Endothelial cell of umbilical vein (primary cell): ENCODE data around the gene CENATAC. TPM values are rescaled to one million over a fixed set of nuclear protein-coding genes. Genes with fewer than 3 reads are reported as not detected.

Experiments
- BruUV-seq: library from RNA; stranded (reverse); fragments of 400-500 nt; replicated peaks from 2 replicates; lab custom pipeline; 2021; lab: Mats Ljungman, UMichigan
- CTCF ChIA-PET: fragments of 300-600, 350-600 bp; sonication (Branson Sonifier 250); formaldehyde crosslinking; loops from one replicate; lab custom pipeline; 2021; ENCODE audit warnings: antibody characterized with exemption, inconsistent platforms; lab: Charles Lee
- POLR2A ChIA-PET: fragments of 300-600, 350-600 bp; sonication (Branson Sonifier 250); formaldehyde crosslinking; loops from one replicate; lab custom pipeline; 2021; ENCODE audit warnings: antibody characterized with exemption, inconsistent platforms; lab: Charles Lee
- DNase-seq: peaks from one replicate; pipeline ENCODE4 v3.0.0-alpha.2; 2011; ENCODE audit warnings: low read depth, low spot score
- FAIRE-seq: peaks from 2 replicates; lab custom pipeline; 2011; peaks lifted over from hg19 to GRCh38; lab: Jason Lieb, UNC
- H2AFZ ChIP-seq: 2 replicates; pipeline ENCODE4 v1.6.0; 2012; ENCODE audit warnings: low read depth, low read length, control low read depth, inconsistent platforms
- H3K27ac ChIP-seq: 2 replicates; pipeline ENCODE4 v1.5.1; 2011; ENCODE audit warnings: low read depth, mild to moderate bottlenecking, control low read depth, low read length, moderate library complexity; ENCODE audit not compliant: insufficient read depth
- H3K27me3 ChIP-seq, 2 experiments: 2 replicates each; pipeline versions ENCODE4 v1.6.0 to v1.6.1; 2011; ENCODE audit warnings: low read length in 2 of 2, mixed read lengths in 1 of 2; ENCODE audit not compliant: control insufficient read depth in 2 of 2, insufficient read depth in 2 of 2
- H3K36me3 ChIP-seq, 2 experiments: 2 replicates in 1 of 2; 3 replicates in 1 of 2; pipeline ENCODE4 v1.5.1; 2011; ENCODE audit warnings: low read length in 2 of 2, mild to moderate bottlenecking in 1 of 2, moderate library complexity in 1 of 2; ENCODE audit not compliant: control insufficient read depth in 2 of 2, insufficient read depth in 2 of 2; ENCODE audit errors: extremely low read depth in 1 of 2
- H3K4me1 ChIP-seq: 3 replicates; pipeline ENCODE4 v1.5.1; 2011; ENCODE audit warnings: mild to moderate bottlenecking, low read length; ENCODE audit not compliant: control insufficient read depth, insufficient read depth; ENCODE audit errors: extremely low read depth
- H3K4me2 ChIP-seq: 2 replicates; pipeline ENCODE4 v1.6.1; 2011; ENCODE audit warnings: low read length, control low read depth, mixed read lengths; ENCODE audit not compliant: insufficient read depth
- H3K4me3 ChIP-seq, 3 experiments: fragments of 200-600 bp in 1 of 3; sonication (generic), shearing (Covaris generic) in 1 of 3; replicated peaks in 1 of 3; 2 replicates each; pipeline ENCODE4 v1.5.1; 2011 to 2016; ENCODE audit warnings: control low read depth in 3 of 3, low read length in 3 of 3, mild to moderate bottlenecking in 2 of 3, inconsistent platforms in 1 of 3, low read depth in 1 of 3, moderate library complexity in 1 of 3; ENCODE audit not compliant: insufficient read depth in 1 of 3
- H3K79me2 ChIP-seq: 2 replicates; pipeline ENCODE4 v1.6.0; 2012; ENCODE audit warnings: low read length, inconsistent platforms; ENCODE audit not compliant: control insufficient read depth, insufficient read depth
- H3K9ac ChIP-seq: replicated peaks from 2 replicates; pipeline ENCODE3; 2011; ENCODE audit warnings: low read length, control low read depth; ENCODE audit not compliant: insufficient read depth; ENCODE audit errors: extremely low read depth
- H3K9me1 ChIP-seq: replicated peaks from 3 replicates; pipeline ENCODE4 v1.6.0; 2011; ENCODE audit warnings: mild to moderate bottlenecking, low read length; ENCODE audit not compliant: control insufficient read depth, insufficient read depth; ENCODE audit errors: extremely low read depth
- H3K9me3 ChIP-seq: replicated peaks from 2 replicates; pipeline ENCODE4 v1.5.1; 2012; ENCODE audit warnings: low read length, inconsistent platforms; ENCODE audit not compliant: control insufficient read depth, insufficient read depth
- H4K20me1 ChIP-seq: replicated peaks from 2 replicates; pipeline ENCODE3; 2011; ENCODE audit warnings: mild to moderate bottlenecking, low read length; ENCODE audit not compliant: control insufficient read depth, insufficient read depth; ENCODE audit errors: extremely low read depth
- EZH2 ChIP-seq: IDR thresholded peaks from 2 replicates; pipeline ENCODE4 v1.6.1; 2012; ENCODE audit warnings: borderline replicate concordance, low read depth, mild to moderate bottlenecking, moderate library complexity, low read length, inconsistent platforms; ENCODE audit not compliant: severe bottlenecking
- FOS ChIP-seq: IDR thresholded peaks from 2 replicates; pipeline ENCODE4 v1.6.1; 2011; ENCODE audit warnings: mild to moderate bottlenecking, low read length, moderate library complexity, borderline replicate concordance; ENCODE audit not compliant: insufficient read depth
- GATA2 ChIP-seq: IDR thresholded peaks from 2 replicates; pipeline ENCODE4 v1.7.0; 2011; ENCODE audit warnings: low read depth, mild to moderate bottlenecking, moderate library complexity, mixed read lengths, low read length; ENCODE audit not compliant: insufficient read length, insufficient read depth
- JUN ChIP-seq: IDR thresholded peaks from 2 replicates; pipeline ENCODE4 v1.6.1; 2011; ENCODE audit warnings: borderline replicate concordance, low read depth; ENCODE audit not compliant: insufficient read length, insufficient read depth
- MYC ChIP-seq: IDR thresholded peaks from one replicate; pipeline ENCODE4 v1.6.1; 2011; ENCODE audit warnings: mild to moderate bottlenecking, low read depth, low read length
- POLR2A ChIP-seq: IDR thresholded peaks from 2 replicates; pipeline ENCODE4 v1.6.1; 2012; ENCODE audit warnings: low read depth, mild to moderate bottlenecking, control low read depth, low read length
- POLR2AphosphoS5 ChIP-seq: IDR thresholded peaks from 2 replicates; pipeline ENCODE4 v1.6.1; 2012; ENCODE audit warnings: low read depth, mild to moderate bottlenecking, control low read depth, low read length, moderate library complexity; ENCODE audit not compliant: insufficient read depth
- dilution Hi-C: fragments of 300-500 bp; cut with MboI; formaldehyde crosslinking; loops from one replicate; pipeline ENCODE4 v1.15.0; 2019; ENCODE audit warnings: low sequenced_read_pairs; ENCODE audit not compliant: extremely low pct_ligation_motif_present
- intact Hi-C: fragments of 100-400 bp; cut with micrococcal nuclease; formaldehyde crosslinking; loops from one replicate; pipeline ENCODE4 v1.10.0; 2022
- polyA plus RNA-seq, 4 experiments: library from polyadenylated mRNA; depleted of rRNA in 3 of 4; stranded (reverse) in 3 of 4; unstranded in 1 of 4; fragments of >200 nt; gene quantifications; 2 replicates each; pipeline versions ENCODE4 v1.2.1 to v1.2.3, GENCODE V29; 2011 to 2012; ENCODE audit warnings: missing spikeins in 1 of 4
- total RNA-seq: library from RNA; stranded (reverse); gene quantifications from 2 replicates; pipeline ENCODE4 v1.2.3, GENCODE V29; 2021
- TF ChIP-seq, protein P1 (sequence below), 2 donors: IDR thresholded peaks; 1 replicate in 1 of 2; 2 replicates in 1 of 2; pipeline ENCODE4 v1.5.1; 2011; ENCODE audit warnings: low read length in 2 of 2, mild to moderate bottlenecking in 2 of 2, moderate library complexity in 2 of 2, control low read depth in 1 of 2, inconsistent platforms in 1 of 2, low read depth in 1 of 2; ENCODE audit not compliant: insufficient read depth in 1 of 2; ENCODE audit errors: extremely low read depth in 1 of 2
- TF ChIP-seq, protein P2 (sequence below): IDR thresholded peaks from 2 replicates; pipeline ENCODE4 v1.6.1; 2011; ENCODE audit not compliant: insufficient read depth, insufficient read length

The CENATAC gene
- total and polyA plus RNA-seq, 2 donors (not counting 3 experiments of a cell fraction or from before 2014, with no cell fraction given), result 14.2 to 41.8 TPM

DNA sequence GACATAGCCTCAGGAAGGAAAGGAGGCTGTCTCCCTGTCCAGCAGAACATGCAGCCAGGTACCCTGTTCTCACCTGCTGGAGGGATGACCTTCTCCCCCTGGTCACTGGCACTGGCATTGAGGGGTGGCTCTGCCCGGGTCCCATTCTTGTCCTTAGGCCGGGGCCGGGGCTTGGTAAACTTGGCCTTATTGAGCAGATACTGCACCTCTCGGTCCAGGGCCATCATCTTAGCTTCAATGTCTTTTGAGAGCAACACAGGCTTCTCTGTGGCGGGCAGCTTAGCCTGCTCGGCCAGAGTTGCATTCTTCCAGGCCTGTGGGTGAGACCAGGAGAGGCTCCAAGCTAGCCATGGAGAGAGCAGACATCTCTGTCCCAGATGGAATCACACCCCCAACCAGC lies 48.6 kb downstream of the CENATAC start:
- H3K27ac ChIP-seq, result no peak overlapping the region
- H3K36me3 ChIP-seq, result peaks cover 18 to 52% of the 10 kb centered on the region in 2 experiments
- POLR2A ChIA-PET, result no interaction called here
- no peaks in the 10 kb centered on the region for H3K9me3 ChIP-seq
- no peak for FAIRE-seq
- H3K4me3 ChIP-seq, result no peak overlapping the region
- no peak overlapping the region for H3K9ac ChIP-seq
- H3K4me1 ChIP-seq, result no peaks in the 10 kb centered on the region
- intact Hi-C loops (no loop called here), dilution Hi-C loops (no loop called here)
- no peaks in the 10 kb centered on the region for H3K79me2 ChIP-seq
- no peak for TF ChIP-seq POLR2AphosphoS5
- TF ChIP-seq, protein P1, sequence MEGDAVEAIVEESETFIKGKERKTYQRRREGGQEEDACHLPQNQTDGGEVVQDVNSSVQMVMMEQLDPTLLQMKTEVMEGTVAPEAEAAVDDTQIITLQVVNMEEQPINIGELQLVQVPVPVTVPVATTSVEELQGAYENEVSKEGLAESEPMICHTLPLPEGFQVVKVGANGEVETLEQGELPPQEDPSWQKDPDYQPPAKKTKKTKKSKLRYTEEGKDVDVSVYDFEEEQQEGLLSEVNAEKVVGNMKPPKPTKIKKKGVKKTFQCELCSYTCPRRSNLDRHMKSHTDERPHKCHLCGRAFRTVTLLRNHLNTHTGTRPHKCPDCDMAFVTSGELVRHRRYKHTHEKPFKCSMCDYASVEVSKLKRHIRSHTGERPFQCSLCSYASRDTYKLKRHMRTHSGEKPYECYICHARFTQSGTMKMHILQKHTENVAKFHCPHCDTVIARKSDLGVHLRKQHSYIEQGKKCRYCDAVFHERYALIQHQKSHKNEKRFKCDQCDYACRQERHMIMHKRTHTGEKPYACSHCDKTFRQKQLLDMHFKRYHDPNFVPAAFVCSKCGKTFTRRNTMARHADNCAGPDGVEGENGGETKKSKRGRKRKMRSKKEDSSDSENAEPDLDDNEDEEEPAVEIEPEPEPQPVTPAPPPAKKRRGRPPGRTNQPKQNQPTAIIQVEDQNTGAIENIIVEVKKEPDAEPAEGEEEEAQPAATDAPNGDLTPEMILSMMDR (IDR thresholded peaks at IDR 0.05; ENCODE audit: extremely low read depth in 1 of 2, insufficient read depth in 1 of 2, low read depth in 1 of 2, low read length in 2 of 2), result no peak
- no peak for TF ChIP-seq POLR2A
- no peak for TF ChIP-seq GATA2
- TF ChIP-seq FOS, result no peak
- no peak for TF ChIP-seq EZH2
- no peak for TF ChIP-seq JUN
- TF ChIP-seq MYC, result no peak
- TF ChIP-seq, protein P2, sequence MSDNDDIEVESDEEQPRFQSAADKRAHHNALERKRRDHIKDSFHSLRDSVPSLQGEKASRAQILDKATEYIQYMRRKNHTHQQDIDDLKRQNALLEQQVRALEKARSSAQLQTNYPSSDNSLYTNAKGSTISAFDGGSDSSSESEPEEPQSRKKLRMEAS, result no peak
- CTCF ChIA-PET, result interaction anchor here (1.1 kb wide), 1 partner anchor 11 kb away, joined by 3 read pairs; no protein-coding TSS in a partner anchor
- no TSS peak for BruUV-seq
- no peaks in the 10 kb centered on the region for H4K20me1 ChIP-seq
- H2AFZ ChIP-seq, result no peak overlapping the region
- no peaks in the 10 kb centered on the region for H3K9me1 ChIP-seq
- H3K4me2 ChIP-seq, result no peak overlapping the region
- DNase-seq, result no peak
- H3K27me3 ChIP-seq, result no peaks in the 10 kb centered on the region
